ENCODE data around the gene HS6ST3. TPM values are rescaled to one million over a fixed set of nuclear protein-coding genes. Genes with fewer than 3 reads are reported as not detected.

Gene HS6ST3
- total RNA-seq, 4 donors from 2014 or later = 0.97 to 2.2 (median 2.0) TPM

DNA sequence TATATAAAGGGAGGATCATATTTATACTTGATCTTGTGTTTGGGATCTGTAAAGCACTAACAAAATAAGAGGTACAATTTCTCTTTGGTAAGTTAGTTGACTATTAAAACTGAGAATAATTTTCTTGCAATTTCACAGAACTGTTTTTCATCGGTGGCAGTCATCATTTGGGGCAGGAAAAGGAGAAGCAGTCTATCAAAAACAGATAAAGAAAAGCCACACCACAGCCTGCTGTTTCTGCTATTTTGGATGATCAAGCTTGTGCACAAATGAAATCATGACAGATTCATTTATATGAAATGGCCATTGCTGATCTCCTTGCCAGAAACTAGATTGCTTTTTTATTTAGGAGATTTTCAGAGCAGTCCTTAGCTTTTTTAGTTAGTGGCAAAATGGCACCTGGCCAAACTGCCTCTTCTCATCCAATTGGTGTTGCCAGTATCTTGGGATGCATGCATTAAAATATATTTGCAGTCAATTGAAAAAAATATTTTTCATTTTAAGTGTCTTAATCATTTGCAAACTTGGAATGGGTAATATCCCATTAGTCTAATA is 326.0 kb downstream of the HS6ST3 start:
- DNase-seq (no peak), ATAC-seq (no peak)
- no peak overlapping the region for H3K4me3 ChIP-seq
- no peak for TF ChIP-seq POLR2A (IDR thresholded peaks at IDR 0.05)
- TF ChIP-seq, protein P1, sequence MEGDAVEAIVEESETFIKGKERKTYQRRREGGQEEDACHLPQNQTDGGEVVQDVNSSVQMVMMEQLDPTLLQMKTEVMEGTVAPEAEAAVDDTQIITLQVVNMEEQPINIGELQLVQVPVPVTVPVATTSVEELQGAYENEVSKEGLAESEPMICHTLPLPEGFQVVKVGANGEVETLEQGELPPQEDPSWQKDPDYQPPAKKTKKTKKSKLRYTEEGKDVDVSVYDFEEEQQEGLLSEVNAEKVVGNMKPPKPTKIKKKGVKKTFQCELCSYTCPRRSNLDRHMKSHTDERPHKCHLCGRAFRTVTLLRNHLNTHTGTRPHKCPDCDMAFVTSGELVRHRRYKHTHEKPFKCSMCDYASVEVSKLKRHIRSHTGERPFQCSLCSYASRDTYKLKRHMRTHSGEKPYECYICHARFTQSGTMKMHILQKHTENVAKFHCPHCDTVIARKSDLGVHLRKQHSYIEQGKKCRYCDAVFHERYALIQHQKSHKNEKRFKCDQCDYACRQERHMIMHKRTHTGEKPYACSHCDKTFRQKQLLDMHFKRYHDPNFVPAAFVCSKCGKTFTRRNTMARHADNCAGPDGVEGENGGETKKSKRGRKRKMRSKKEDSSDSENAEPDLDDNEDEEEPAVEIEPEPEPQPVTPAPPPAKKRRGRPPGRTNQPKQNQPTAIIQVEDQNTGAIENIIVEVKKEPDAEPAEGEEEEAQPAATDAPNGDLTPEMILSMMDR (IDR thresholded peaks at IDR 0.05 in 4 of 5, conservative IDR thresholded peaks at IDR 0.05 in 1 of 5) = no peak
- intact Hi-C loops (cut with DNase I; ENCODE audit: low total_unique reads) (no loop called here), in situ Hi-C loops (cut with MboI; ENCODE audit: low sequenced_read_pairs in 4 of 4) (no loop called here)
- H3K36me3 ChIP-seq = no peaks in the 10 kb centered on the region
- no peaks in the 10 kb centered on the region for H3K4me1 ChIP-seq
- H3K27ac ChIP-seq = no peak overlapping the region
- no peaks in the 10 kb centered on the region for H3K27me3 ChIP-seq
- H3K9me3 ChIP-seq = no peaks in the 10 kb centered on the region

GRCh38 chr13:96417939-96418685 is 328.2 kb downstream of the HS6ST3 start:
- no peaks in the 10 kb centered on the region for H3K9me3 ChIP-seq
- H3K27ac ChIP-seq = no peak overlapping the region
- TF ChIP-seq POLR2A (IDR thresholded peaks at IDR 0.05) = no peak
- TF ChIP-seq, protein P1 (IDR thresholded peaks at IDR 0.05 in 4 of 5, conservative IDR thresholded peaks at IDR 0.05 in 1 of 5) = no peak
- no peaks in the 10 kb centered on the region for H3K4me1 ChIP-seq
- in situ Hi-C loops (cut with MboI; ENCODE audit: low sequenced_read_pairs in 4 of 4) (no loop called here), intact Hi-C loops (cut with DNase I; ENCODE audit: low total_unique reads) (no loop called here)
- H3K27me3 ChIP-seq = no peaks in the 10 kb centered on the region
- no peak overlapping the region for H3K4me3 ChIP-seq
- ATAC-seq (no peak), DNase-seq (no peak)
- no peaks in the 10 kb centered on the region for H3K36me3 ChIP-seq

GRCh38 chr13:96421314-96421713 is 331.4 kb downstream of the HS6ST3 start:
- Histone ChIP-seq H3K4me1 (no peaks in the 10 kb centered on the region), H3K27me3 (no peaks in the 10 kb centered on the region), H3K9me3 (no peaks in the 10 kb centered on the region), H3K36me3 (no peaks in the 10 kb centered on the region), H3K27ac (no peak overlapping the region), H3K4me3 (no peak overlapping the region)
- in situ Hi-C loops (cut with MboI; ENCODE audit: low sequenced_read_pairs in 4 of 4) (no loop called here), intact Hi-C loops (cut with DNase I; ENCODE audit: low total_unique reads) (no loop called here)
- TF ChIP-seq POLR2A (IDR thresholded peaks at IDR 0.05) = no peak
- TF ChIP-seq, protein P1 (IDR thresholded peaks at IDR 0.05 in 4 of 5, conservative IDR thresholded peaks at IDR 0.05 in 1 of 5) = no peak
- ATAC-seq (no peak), DNase-seq (no peak)

DNA sequence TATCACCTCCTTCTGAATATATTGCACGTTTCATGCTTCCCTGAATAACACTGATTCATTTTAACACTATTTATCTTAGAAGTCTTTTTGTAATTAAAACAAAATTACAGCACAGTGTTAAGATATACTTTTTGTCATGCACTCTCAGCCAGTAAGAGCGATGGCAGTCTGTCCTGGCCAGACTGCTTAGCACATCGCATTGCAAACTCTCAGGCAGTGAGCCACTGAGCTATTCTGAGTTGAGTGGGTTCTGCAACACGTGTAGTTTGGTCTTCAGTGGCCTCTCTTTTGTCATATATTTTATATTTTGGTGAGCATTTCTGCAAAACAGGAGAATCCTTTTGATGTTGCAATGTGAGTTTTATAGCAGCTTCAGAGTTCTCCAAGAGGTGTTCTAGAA is 332.1 kb downstream of the HS6ST3 start:
- no peak overlapping the region for H3K27ac ChIP-seq
- no peaks in the 10 kb centered on the region for H3K36me3 ChIP-seq
- in situ Hi-C loops (cut with MboI; ENCODE audit: low sequenced_read_pairs in 4 of 4) (no loop called here), intact Hi-C loops (cut with DNase I; ENCODE audit: low total_unique reads) (no loop called here)
- H3K4me1 ChIP-seq = no peaks in the 10 kb centered on the region
- H3K27me3 ChIP-seq = no peaks in the 10 kb centered on the region
- H3K9me3 ChIP-seq = no peaks in the 10 kb centered on the region
- ATAC-seq (no peak), DNase-seq (no peak)
- TF ChIP-seq, protein P1 (IDR thresholded peaks at IDR 0.05 in 4 of 5, conservative IDR thresholded peaks at IDR 0.05 in 1 of 5) = no peak
- TF ChIP-seq POLR2A (IDR thresholded peaks at IDR 0.05) = no peak
- H3K4me3 ChIP-seq = no peak overlapping the region
